WI38 (cell line): Measurements from ENCODE around the gene KLHL26.

ENCODE experiments used
- H3K4me3 ChIP-seq: 2 replicates; pipeline ENCODE4 v1.5.1; 2011; ENCODE audit warnings: low read depth, mild to moderate bottlenecking, control low read depth, low read length
- CTCF ChIP-seq: IDR thresholded peaks from 2 replicates; pipeline ENCODE4 v1.5.1; 2012; ENCODE audit warnings: low read depth, mild to moderate bottlenecking, control low read depth, low read length

KLHL26 gene

GRCh38 chr19:18670312-18670711 lies 33.5 kb downstream of the KLHL26 start:
- H3K4me3 ChIP-seq, result no peak overlapping the region
- TF ChIP-seq CTCF, result no peak

GRCh38 chr19:18671303-18672043 lies 34.6 kb downstream of the KLHL26 start:
- TF ChIP-seq CTCF, result no peak
- no peak overlapping the region for H3K4me3 ChIP-seq

GRCh38 chr19:18672044-18672451 lies 35.2 kb downstream of the KLHL26 start:
- no peak overlapping the region for H3K4me3 ChIP-seq
- TF ChIP-seq CTCF, result no peak

- no peak overlapping the region for H3K4me3 ChIP-seq
- 0 out of 2 replicates have a peak, but pooled peaks have one; percentile 5 for TF ChIP-seq CTCF
These were observed 35.9 kb downstream of the KLHL26 start for GRCh38 chr19:18672606-18673337.

- no peak for TF ChIP-seq CTCF
- no peak overlapping the region for H3K4me3 ChIP-seq
These were observed 37.8 kb downstream of the KLHL26 start for GRCh38 chr19:18674616-18675015.

GRCh38 chr19:18675779-18676178 lies 39.0 kb downstream of the KLHL26 start:
- TF ChIP-seq CTCF, result peak; percentile 36

GRCh38 chr19:18676692-18677091 lies 39.9 kb downstream of the KLHL26 start:
- TF ChIP-seq CTCF, result no peak
- H3K4me3 ChIP-seq, result no peak overlapping the region

More at GRCh38 chr19:18675779-18676178, 39.0 kb downstream of the KLHL26 start:
- H3K4me3 ChIP-seq, result no peak overlapping the region
